MM.1S (cell line): ENCODE measurements around the gene DISC1.

Experiments used
- DNase-seq: peaks from one replicate; pipeline ENCODE4 v3.0.0-alpha.2; 2015
- H2AFZ ChIP-seq: fragments of 300-600 bp; sonication (generic); 2 replicates; pipeline ENCODE4 v1.6.0; 2016; ENCODE audit warnings: antibody characterized with exemption, low read length
- H3F3A ChIP-seq: fragments of 300-600 bp; sonication (generic); 2 replicates; pipeline ENCODE4 v1.6.1; 2016; ENCODE audit warnings: mild to moderate bottlenecking, antibody characterized with exemption, low read length, moderate library complexity, mixed read lengths; ENCODE audit not compliant: insufficient read depth
- H3K27ac ChIP-seq: fragments of 300-600 bp; sonication (generic); 2 replicates; pipeline ENCODE4 v1.5.1; 2016; ENCODE audit warnings: mild to moderate bottlenecking, low read length
- H3K27me3 ChIP-seq: fragments of 300-600 bp; sonication (generic); replicated peaks from 2 replicates; pipeline ENCODE4 v1.6.0; 2016; ENCODE audit warnings: low read length; ENCODE audit not compliant: insufficient read depth
- H3K36me3 ChIP-seq: fragments of 300-600 bp; sonication (generic); replicated peaks from 2 replicates; pipeline ENCODE4 v1.6.1; 2016; ENCODE audit warnings: mild to moderate bottlenecking, low read length, mixed read lengths; ENCODE audit not compliant: insufficient read depth
- H3K4me1 ChIP-seq: fragments of 300-600 bp; sonication (generic); 2 replicates; pipeline ENCODE4 v1.6.1; 2016; ENCODE audit warnings: low read length, mixed read lengths
- H3K4me2 ChIP-seq: fragments of 300-600 bp; sonication (generic); 2 replicates; pipeline ENCODE4 v1.6.0; 2016; ENCODE audit warnings: low read depth, low read length
- H3K4me3 ChIP-seq: fragments of 300-600 bp; sonication (generic); 2 replicates; pipeline ENCODE4 v1.5.1; 2016; ENCODE audit warnings: low read length, mixed read lengths
- H3K79me2 ChIP-seq: fragments of 300-600 bp; sonication (generic); 2 replicates; pipeline ENCODE4 v1.6.1; 2016; ENCODE audit warnings: mixed run types, low read length, mixed read lengths
- H3K9ac ChIP-seq: fragments of 300-600 bp; sonication (generic); 2 replicates; pipeline ENCODE4 v1.6.1; 2016; ENCODE audit warnings: low read length, mixed read lengths
- H3K9me2 ChIP-seq: fragments of 300-600 bp; sonication (generic); replicated peaks from 2 replicates; pipeline ENCODE4 v1.6.1; 2016; ENCODE audit warnings: mild to moderate bottlenecking, low read length, mixed read lengths; ENCODE audit not compliant: insufficient read depth
- H3K9me3 ChIP-seq: fragments of 300-600 bp; sonication (generic); replicated peaks from 2 replicates; pipeline ENCODE4 v1.6.1; 2016; ENCODE audit warnings: mild to moderate bottlenecking, low read length, mixed read lengths; ENCODE audit not compliant: insufficient read depth
- H4K20me1 ChIP-seq: fragments of 300-600 bp; sonication (generic); 2 replicates; pipeline ENCODE4 v1.6.1; 2016; ENCODE audit warnings: mild to moderate bottlenecking, low read length, moderate library complexity, mixed read lengths; ENCODE audit not compliant: insufficient read depth
- EZH2 ChIP-seq: fragments of 300-600 bp; sonication (generic); optimal IDR thresholded peaks from 2 replicates; pipeline ENCODE3; 2017; ENCODE audit warnings: low read depth, mild to moderate bottlenecking, antibody characterized with exemption, low read length, mixed read lengths
- EZH2phosphoT487 ChIP-seq: fragments of 300-600 bp; sonication (generic); IDR thresholded peaks from 2 replicates; pipeline ENCODE4 v1.6.1; 2018; ENCODE audit warnings: antibody characterized with exemption, low read length
- TF ChIP-seq, protein P1 (sequence below): fragments of 300-600 bp; sonication (generic); IDR thresholded peaks from 2 replicates; pipeline ENCODE4 v1.5.1; 2016; ENCODE audit warnings: antibody characterized with exemption, low read length, mixed read lengths

Gene DISC1

DNA sequence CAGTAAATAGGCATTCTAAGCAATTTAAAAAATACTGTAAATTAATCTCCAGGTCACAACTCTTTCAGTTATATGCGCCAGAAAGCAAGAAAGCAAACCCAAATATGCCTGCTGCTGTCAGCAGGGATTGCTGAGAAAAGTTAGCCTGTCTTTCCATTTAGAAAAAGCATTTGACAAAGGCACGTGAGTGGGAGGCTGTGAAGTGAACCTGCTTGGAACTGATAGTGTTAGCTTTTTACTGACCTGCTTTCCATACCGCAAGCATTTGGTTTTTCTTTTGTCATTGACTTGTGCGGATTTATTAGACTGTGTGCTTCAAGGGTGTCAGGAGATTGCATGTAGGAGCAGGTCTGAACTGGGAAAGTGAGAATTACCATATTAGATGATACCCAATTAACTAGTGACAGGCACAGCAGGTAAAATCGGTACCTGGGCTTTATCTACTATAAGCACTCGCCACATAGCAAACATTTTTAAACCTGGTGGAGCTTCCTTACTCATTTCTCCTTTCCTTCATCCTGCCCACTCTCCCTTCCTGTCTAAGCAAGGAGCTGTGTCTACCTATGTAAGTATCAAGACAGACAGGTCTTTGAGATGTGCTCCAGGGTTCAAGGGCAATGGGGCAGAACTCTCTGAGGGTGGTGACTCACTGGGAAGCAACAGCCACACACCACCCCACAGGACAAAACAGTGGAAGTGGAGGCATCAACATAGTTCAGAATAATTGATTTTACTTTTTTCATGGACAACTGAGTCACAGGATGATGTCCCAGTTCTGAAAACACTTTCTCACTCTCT lies 323.9 kb downstream of the DISC1 start:
- Histone ChIP-seq H3K9me3 (no peaks in the 10 kb centered on the region), H3K4me2 (no peak overlapping the region), H4K20me1 (no peaks in the 10 kb centered on the region), H3K9me2 (no peaks in the 10 kb centered on the region), H3K36me3 (no peaks in the 10 kb centered on the region), H2AFZ (no peak overlapping the region), H3K27me3 (no peaks in the 10 kb centered on the region), H3F3A (no peaks in the 10 kb centered on the region), H3K9ac (no peak overlapping the region), H3K4me1 (no peaks in the 10 kb centered on the region), H3K27ac (no peak overlapping the region), H3K4me3 (no peak overlapping the region), H3K79me2 (no peaks in the 10 kb centered on the region)
- DNase-seq, result no peak
- TF ChIP-seq EZH2phosphoT487 (no peak), EZH2 (no peak)
- TF ChIP-seq, protein P1, sequence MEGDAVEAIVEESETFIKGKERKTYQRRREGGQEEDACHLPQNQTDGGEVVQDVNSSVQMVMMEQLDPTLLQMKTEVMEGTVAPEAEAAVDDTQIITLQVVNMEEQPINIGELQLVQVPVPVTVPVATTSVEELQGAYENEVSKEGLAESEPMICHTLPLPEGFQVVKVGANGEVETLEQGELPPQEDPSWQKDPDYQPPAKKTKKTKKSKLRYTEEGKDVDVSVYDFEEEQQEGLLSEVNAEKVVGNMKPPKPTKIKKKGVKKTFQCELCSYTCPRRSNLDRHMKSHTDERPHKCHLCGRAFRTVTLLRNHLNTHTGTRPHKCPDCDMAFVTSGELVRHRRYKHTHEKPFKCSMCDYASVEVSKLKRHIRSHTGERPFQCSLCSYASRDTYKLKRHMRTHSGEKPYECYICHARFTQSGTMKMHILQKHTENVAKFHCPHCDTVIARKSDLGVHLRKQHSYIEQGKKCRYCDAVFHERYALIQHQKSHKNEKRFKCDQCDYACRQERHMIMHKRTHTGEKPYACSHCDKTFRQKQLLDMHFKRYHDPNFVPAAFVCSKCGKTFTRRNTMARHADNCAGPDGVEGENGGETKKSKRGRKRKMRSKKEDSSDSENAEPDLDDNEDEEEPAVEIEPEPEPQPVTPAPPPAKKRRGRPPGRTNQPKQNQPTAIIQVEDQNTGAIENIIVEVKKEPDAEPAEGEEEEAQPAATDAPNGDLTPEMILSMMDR, result no peak

DNA sequence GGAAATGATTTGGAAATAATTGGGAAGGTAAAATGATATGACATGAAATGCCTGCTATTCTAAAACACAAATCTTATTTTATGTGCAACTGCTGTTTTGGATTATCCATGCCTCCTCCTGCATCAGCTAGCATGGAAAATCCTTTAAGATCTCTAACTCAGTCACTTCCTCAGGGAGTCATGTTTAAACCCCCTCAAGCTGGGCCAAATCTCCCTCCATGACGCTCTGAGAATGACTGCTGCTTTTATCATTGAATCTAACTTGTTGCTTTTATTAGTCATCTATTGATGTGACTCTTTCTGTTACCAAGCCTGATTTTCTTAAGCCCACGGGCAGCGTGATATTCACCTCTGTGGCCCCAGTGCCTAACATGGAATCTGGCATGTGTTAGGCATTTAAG lies 324.8 kb downstream of the DISC1 start:
- TF ChIP-seq EZH2phosphoT487 (no peak), EZH2 (no peak)
- TF ChIP-seq, protein P1, result no peak
- no peak for DNase-seq
- H3F3A ChIP-seq, result no peaks in the 10 kb centered on the region
- no peaks in the 10 kb centered on the region for H4K20me1 ChIP-seq
- H3K27me3 ChIP-seq, result no peaks in the 10 kb centered on the region
- H3K36me3 ChIP-seq, result no peaks in the 10 kb centered on the region
- H3K9me2 ChIP-seq, result no peaks in the 10 kb centered on the region
- no peaks in the 10 kb centered on the region for H3K4me1 ChIP-seq
- no peak overlapping the region for H3K4me3 ChIP-seq
- H3K9me3 ChIP-seq, result no peaks in the 10 kb centered on the region
- no peak overlapping the region for H3K4me2 ChIP-seq
- H2AFZ ChIP-seq, result no peak overlapping the region
- H3K79me2 ChIP-seq, result no peaks in the 10 kb centered on the region
- no peak overlapping the region for H3K27ac ChIP-seq
- no peak overlapping the region for H3K9ac ChIP-seq

DNA sequence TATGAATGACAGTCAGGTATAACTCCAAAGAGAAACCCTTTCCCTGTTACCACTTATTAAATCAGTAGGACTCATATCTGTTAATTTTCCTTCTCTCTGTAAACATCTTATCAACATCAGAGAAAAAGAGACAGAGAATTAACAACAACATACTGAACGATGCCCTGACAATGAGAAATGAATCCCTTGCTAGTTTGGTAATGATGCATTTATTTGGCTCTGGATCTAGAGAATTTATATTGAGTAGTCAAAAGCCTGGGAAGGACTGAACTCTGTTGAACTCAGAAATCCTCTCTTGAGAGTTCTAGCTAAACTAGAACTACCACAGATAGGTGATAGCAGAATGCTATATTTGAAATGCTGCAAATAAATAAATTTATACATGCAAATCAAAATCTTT lies 325.6 kb downstream of the DISC1 start:
- Histone ChIP-seq H3K9me3 (no peaks in the 10 kb centered on the region), H3K4me2 (no peak overlapping the region), H3K4me3 (no peak overlapping the region), H3F3A (no peaks in the 10 kb centered on the region), H3K79me2 (no peaks in the 10 kb centered on the region), H3K4me1 (no peaks in the 10 kb centered on the region), H4K20me1 (no peaks in the 10 kb centered on the region), H3K9ac (no peak overlapping the region), H3K27me3 (no peaks in the 10 kb centered on the region), H3K36me3 (no peaks in the 10 kb centered on the region), H3K27ac (no peak overlapping the region), H2AFZ (no peak overlapping the region), H3K9me2 (no peaks in the 10 kb centered on the region)
- DNase-seq, result no peak
- TF ChIP-seq, protein P1, result no peak
- TF ChIP-seq EZH2phosphoT487 (no peak), EZH2 (no peak)
